ENCODE measurements around the gene KCNQ1. TPM values are rescaled to one million over a fixed set of nuclear protein-coding genes. Genes with fewer than 3 reads are reported as not detected.

The KCNQ1 gene
- total and polyA plus RNA-seq, 2 donors (not counting 1 experiment from before 2014, with no cell fraction given), result 21.5 to 28.8 TPM

GRCh38 chr11:2432628-2433071, 12.2 kb upstream of the KCNQ1 start:
- peaks cover 0 to 13% (median 0%) of the 10 kb centered on the region in 3 donors for H3K9me3 ChIP-seq (ENCODE audit: control extremely low read depth in 1 of 3, control insufficient read depth in 2 of 3, insufficient read depth in 1 of 3, low read length in 2 of 3)
- TF ChIP-seq CTCF (IDR thresholded peaks at IDR 0.05) (no peak), EZH2 (IDR thresholded peaks at IDR 0.05; ENCODE audit: borderline replicate concordance, insufficient read depth, low read depth, low read length, poor library complexity, severe bottlenecking) (no peak)
- H3K9ac ChIP-seq (ENCODE audit: low read length), result no peak overlapping the region
- H3K27me3 ChIP-seq (replicated peaks in 1 of 4; ENCODE audit: control extremely low read depth in 1 of 4, control insufficient read depth in 3 of 4, insufficient read depth in 4 of 4, low read length in 3 of 4), result peaks cover 0 to 10% (median 1%) of the 10 kb centered on the region in 4 experiments
- H3K27ac Mint-ChIP-seq, result no peak overlapping the region
- WGBS (ENCODE audit: insufficient coverage), result 87% methylated on average over 12 of the region's 13 CpGs
- no peaks in the 10 kb centered on the region for H3K4me1 Mint-ChIP-seq
- H3K27ac ChIP-seq (ENCODE audit: low read length in 2 of 2), result no peak overlapping the region
- H3K9me3 Mint-ChIP-seq (ENCODE audit: insufficient read depth), result no peaks in the 10 kb centered on the region
- peaks cover 3% of the 10 kb centered on the region for H3K27me3 Mint-ChIP-seq
- no peak overlapping the region for H2AFZ ChIP-seq (ENCODE audit: insufficient read depth, low read depth, low read length, poor library complexity, severe bottlenecking)
- no peaks in the 10 kb centered on the region for H3K36me3 ChIP-seq (replicated peaks in 1 of 2; ENCODE audit: control extremely low read depth in 1 of 2, control insufficient read depth in 1 of 2, extremely low read depth in 1 of 2, insufficient read depth in 2 of 2, low read length in 1 of 2)
- DNase-seq (no peak), ATAC-seq (ENCODE audit: low read depth) (no peak)
- no peaks in the 10 kb centered on the region for H3K79me2 ChIP-seq (ENCODE audit: control insufficient read depth, insufficient read depth, low read length)
- H3K4me3 ChIP-seq (ENCODE audit: control extremely low read depth in 1 of 5, extremely low read depth in 1 of 5, insufficient read depth in 1 of 5, low read depth in 2 of 5, low read length in 4 of 5), result no peak overlapping the region
- no peak overlapping the region for H3K4me2 ChIP-seq (replicated peaks; ENCODE audit: low read depth, low read length, poor library complexity, severe bottlenecking)
- H3K4me1 ChIP-seq (ENCODE audit: control insufficient read depth in 2 of 2, insufficient read depth in 2 of 2, low read length in 2 of 2), result no peaks in the 10 kb centered on the region
- no peaks in the 10 kb centered on the region for H4K20me1 ChIP-seq (ENCODE audit: control insufficient read depth, insufficient read depth, low read length, poor library complexity, severe bottlenecking)
- ChIA-PET POLR2A (no interaction called here), CTCF (interaction anchor here (1.0 to 1.3 kb wide), 2 partner anchors 97 to 455 kb away, joined by 3 to 4 read pairs; no protein-coding TSS in a partner anchor)
- no peak overlapping the region for H3K4me3 Mint-ChIP-seq
- intact Hi-C loops (cut with micrococcal nuclease), result no loop called here

DNA sequence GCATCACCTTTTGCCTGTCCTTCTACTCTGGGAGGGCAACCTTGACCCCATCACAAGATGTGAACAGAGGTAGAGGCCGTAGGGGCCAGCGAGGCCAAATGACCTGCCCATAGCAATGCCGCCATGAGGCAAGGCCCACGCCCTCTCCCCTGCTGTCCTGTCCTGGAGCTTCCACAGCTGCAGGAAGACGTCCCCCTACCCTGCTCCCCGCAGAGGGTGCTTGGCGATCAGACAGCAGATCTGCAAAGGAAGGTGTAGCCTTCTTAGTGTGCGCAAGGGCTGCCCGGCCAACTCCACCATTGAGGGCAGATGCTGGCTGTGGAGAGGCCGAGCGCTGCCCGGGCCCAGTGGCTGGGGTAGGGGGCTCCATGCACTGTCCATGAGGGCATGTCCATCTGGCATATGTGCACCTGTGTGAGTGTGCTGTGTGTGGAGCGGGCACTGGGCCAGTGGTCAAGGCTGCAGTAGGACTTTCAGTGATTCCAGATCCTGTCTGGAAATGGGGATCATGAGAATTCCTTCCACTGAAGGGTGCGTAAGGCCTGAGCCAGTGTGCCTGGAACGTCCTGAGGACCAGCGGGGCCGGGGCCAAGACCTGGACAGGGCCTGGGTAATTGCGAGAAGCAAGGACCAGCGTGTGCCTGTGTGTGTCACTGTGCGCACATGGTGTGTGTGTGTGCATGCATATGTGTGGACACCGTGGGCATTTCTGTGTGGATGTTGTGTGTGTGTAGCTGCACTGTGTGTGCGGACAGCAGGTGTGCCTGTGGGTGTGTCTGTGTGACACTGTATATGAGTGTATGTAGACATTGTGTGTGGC, 11.5 kb upstream of the KCNQ1 start:
- peaks cover 0 to 10% (median 1%) of the 10 kb centered on the region in 4 experiments for H3K27me3 ChIP-seq (replicated peaks in 1 of 4; ENCODE audit: control extremely low read depth in 1 of 4, control insufficient read depth in 3 of 4, insufficient read depth in 4 of 4, low read length in 3 of 4)
- no peaks in the 10 kb centered on the region for H3K79me2 ChIP-seq (ENCODE audit: control insufficient read depth, insufficient read depth, low read length)
- Mint-ChIP-seq H3K9me3 (ENCODE audit: insufficient read depth) (no peaks in the 10 kb centered on the region), H3K27me3 (peaks cover 3% of the 10 kb centered on the region), H3K4me3 (no peak overlapping the region), H3K27ac (no peak overlapping the region), H3K4me1 (no peaks in the 10 kb centered on the region)
- intact Hi-C loops (cut with micrococcal nuclease), result no loop called here
- peaks cover 0 to 14% (median 0%) of the 10 kb centered on the region in 3 donors for H3K9me3 ChIP-seq (ENCODE audit: control extremely low read depth in 1 of 3, control insufficient read depth in 2 of 3, insufficient read depth in 1 of 3, low read length in 2 of 3)
- no peaks in the 10 kb centered on the region for H3K4me1 ChIP-seq (ENCODE audit: control insufficient read depth in 2 of 2, insufficient read depth in 2 of 2, low read length in 2 of 2)
- 95% methylated on average over 21 of the region's 22 CpGs for WGBS (ENCODE audit: insufficient coverage)
- no peak for ATAC-seq (ENCODE audit: low read depth)
- no peak overlapping the region for H3K9ac ChIP-seq (ENCODE audit: low read length)
- no peak overlapping the region for H3K27ac ChIP-seq (ENCODE audit: low read length in 2 of 2)
- no peak overlapping the region for H3K4me2 ChIP-seq (replicated peaks; ENCODE audit: low read depth, low read length, poor library complexity, severe bottlenecking)
- POLR2A ChIA-PET, result no interaction called here
- no peak for DNase-seq
- no peaks in the 10 kb centered on the region for H4K20me1 ChIP-seq (ENCODE audit: control insufficient read depth, insufficient read depth, low read length, poor library complexity, severe bottlenecking)
- no peak overlapping the region for H2AFZ ChIP-seq (ENCODE audit: insufficient read depth, low read depth, low read length, poor library complexity, severe bottlenecking)
- TF ChIP-seq CTCF (IDR thresholded peaks at IDR 0.05) (no peak), EZH2 (IDR thresholded peaks at IDR 0.05; ENCODE audit: borderline replicate concordance, insufficient read depth, low read depth, low read length, poor library complexity, severe bottlenecking) (no peak)
- no peaks in the 10 kb centered on the region for H3K36me3 ChIP-seq (replicated peaks in 1 of 2; ENCODE audit: control extremely low read depth in 1 of 2, control insufficient read depth in 1 of 2, extremely low read depth in 1 of 2, insufficient read depth in 2 of 2, low read length in 1 of 2)
- H3K4me3 ChIP-seq (ENCODE audit: control extremely low read depth in 1 of 5, extremely low read depth in 1 of 5, insufficient read depth in 1 of 5, low read depth in 2 of 5, low read length in 4 of 5), result no peak overlapping the region
- CTCF ChIA-PET, result interaction anchor here (1.0 to 1.3 kb wide), 2 partner anchors 96 to 454 kb away, joined by 3 to 4 read pairs; no protein-coding TSS in a partner anchor

Measured in B cell (primary cell).